ENCODE data around the gene C16orf96.

DNA sequence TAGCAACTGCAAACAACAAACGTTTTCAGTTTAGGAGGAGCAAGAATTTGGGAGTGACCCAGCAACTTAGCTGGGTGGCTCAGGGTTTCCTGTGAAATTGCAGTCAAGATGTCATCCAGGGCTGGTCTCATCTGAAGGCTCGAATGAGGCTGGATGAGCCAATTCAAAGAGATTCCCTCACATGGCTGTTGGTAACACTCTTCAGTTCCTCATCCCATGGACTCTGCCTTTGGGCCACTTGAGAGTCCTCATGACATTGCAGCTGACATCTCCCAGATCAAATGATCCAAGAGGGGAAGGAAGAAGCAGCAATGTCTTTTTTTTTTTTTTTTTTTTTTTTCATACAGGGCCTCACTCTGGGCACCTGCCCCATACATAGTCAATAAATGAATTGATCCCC, 32.2 kb downstream of the C16orf96 start:
- TF ChIP-seq, protein P1, sequence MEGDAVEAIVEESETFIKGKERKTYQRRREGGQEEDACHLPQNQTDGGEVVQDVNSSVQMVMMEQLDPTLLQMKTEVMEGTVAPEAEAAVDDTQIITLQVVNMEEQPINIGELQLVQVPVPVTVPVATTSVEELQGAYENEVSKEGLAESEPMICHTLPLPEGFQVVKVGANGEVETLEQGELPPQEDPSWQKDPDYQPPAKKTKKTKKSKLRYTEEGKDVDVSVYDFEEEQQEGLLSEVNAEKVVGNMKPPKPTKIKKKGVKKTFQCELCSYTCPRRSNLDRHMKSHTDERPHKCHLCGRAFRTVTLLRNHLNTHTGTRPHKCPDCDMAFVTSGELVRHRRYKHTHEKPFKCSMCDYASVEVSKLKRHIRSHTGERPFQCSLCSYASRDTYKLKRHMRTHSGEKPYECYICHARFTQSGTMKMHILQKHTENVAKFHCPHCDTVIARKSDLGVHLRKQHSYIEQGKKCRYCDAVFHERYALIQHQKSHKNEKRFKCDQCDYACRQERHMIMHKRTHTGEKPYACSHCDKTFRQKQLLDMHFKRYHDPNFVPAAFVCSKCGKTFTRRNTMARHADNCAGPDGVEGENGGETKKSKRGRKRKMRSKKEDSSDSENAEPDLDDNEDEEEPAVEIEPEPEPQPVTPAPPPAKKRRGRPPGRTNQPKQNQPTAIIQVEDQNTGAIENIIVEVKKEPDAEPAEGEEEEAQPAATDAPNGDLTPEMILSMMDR (conservative IDR thresholded peaks at IDR 0.05), result no peak
- no peak for TF ChIP-seq ZFX (IDR thresholded peaks at IDR 0.05)

Data from C4-2B (cell line).